H9 (cell line): ENCODE results near the gene MYRIP. TPM values are rescaled to one million over a fixed set of nuclear protein-coding genes. Genes with fewer than 3 reads are reported as not detected.

Experiments
- DNase-seq: peaks from one replicate; pipeline ENCODE4 v3.0.0-alpha.2; 2017
- H2AFZ ChIP-seq: one replicate; pipeline ENCODE4 v1.6.1; 2013; ENCODE audit warnings: mild to moderate bottlenecking, low read length, control low read depth, moderate library complexity
- H2AK5ac ChIP-seq: 2 replicates; pipeline ENCODE4 v1.6.1; 2013; ENCODE audit warnings: low read length, control low read depth, mixed read lengths; ENCODE audit not compliant: insufficient read length
- H2BK120ac ChIP-seq: one replicate; pipeline ENCODE4 v1.6.1; 2013; ENCODE audit warnings: low read depth, mild to moderate bottlenecking, low read length, control low read depth, inconsistent platforms; ENCODE audit not compliant: poor library complexity, severe bottlenecking
- H2BK12ac ChIP-seq: 2 replicates; pipeline ENCODE4 v1.6.1; 2013; ENCODE audit warnings: low read length, control low read depth, mixed read lengths, low read depth; ENCODE audit not compliant: insufficient read length
- H2BK15ac ChIP-seq: 2 replicates; pipeline ENCODE4 v1.6.1; 2013; ENCODE audit warnings: low read depth, low read length, control low read depth
- H2BK20ac ChIP-seq: one replicate; pipeline ENCODE4 v1.6.1; 2013; ENCODE audit warnings: low read depth, mild to moderate bottlenecking, low read length, control low read depth, inconsistent platforms; ENCODE audit not compliant: poor library complexity, severe bottlenecking
- H2BK5ac ChIP-seq: 2 replicates; pipeline ENCODE4 v1.6.1; 2013; ENCODE audit warnings: low read length, control low read depth, mixed read lengths; ENCODE audit not compliant: insufficient read length
- H3K14ac ChIP-seq: 2 replicates; pipeline ENCODE4 v1.6.1; 2013; ENCODE audit warnings: low read length, control low read depth; ENCODE audit not compliant: insufficient read depth
- H3K18ac ChIP-seq: 2 replicates; pipeline ENCODE4 v1.6.1; 2013; ENCODE audit warnings: low read depth, mild to moderate bottlenecking, mixed read lengths, low read length, control low read depth; ENCODE audit not compliant: insufficient read length
- H3K23ac ChIP-seq: 2 replicates; pipeline ENCODE4 v1.6.1; 2013; ENCODE audit warnings: low read length, control low read depth, mixed read lengths, low read depth; ENCODE audit not compliant: insufficient read length
- H3K23me2 ChIP-seq: 2 replicates; pipeline ENCODE4 v1.6.1; 2013; ENCODE audit warnings: low read depth, mild to moderate bottlenecking, mixed read lengths, low read length, control low read depth; ENCODE audit not compliant: insufficient read length, poor library complexity, severe bottlenecking
- H3K27ac ChIP-seq: 2 replicates; pipeline ENCODE4 v1.5.1; 2013; ENCODE audit warnings: low read length, control low read depth, mixed read lengths, low read depth; ENCODE audit not compliant: insufficient read length
- H3K27me3 ChIP-seq: 2 replicates; pipeline ENCODE4 v1.6.1; 2013; ENCODE audit warnings: low read length, control low read depth, inconsistent platforms; ENCODE audit not compliant: insufficient read depth
- H3K4ac ChIP-seq: 2 replicates; pipeline ENCODE4 v1.6.1; 2013; ENCODE audit warnings: low read depth, mild to moderate bottlenecking, control low read depth, inconsistent platforms, low read length, moderate library complexity
- H3K4me1 ChIP-seq: 2 replicates; pipeline ENCODE4 v1.6.1; 2013; ENCODE audit warnings: low read length, control low read depth, inconsistent platforms; ENCODE audit not compliant: insufficient read depth
- H3K4me2 ChIP-seq: 2 replicates; pipeline ENCODE4 v1.6.1; 2013; ENCODE audit warnings: low read length, control low read depth, mixed read lengths; ENCODE audit not compliant: insufficient read length, insufficient read depth
- H3K56ac ChIP-seq: 2 replicates; pipeline ENCODE4 v1.6.1; 2013; ENCODE audit warnings: low read depth, mild to moderate bottlenecking, mixed read lengths, low read length, control low read depth; ENCODE audit not compliant: insufficient read length
- H3K79me1 ChIP-seq: 2 replicates; pipeline ENCODE4 v1.6.1; 2013; ENCODE audit warnings: low read depth, mild to moderate bottlenecking, moderate library complexity, low read length, control low read depth, inconsistent platforms; ENCODE audit not compliant: insufficient read depth, poor library complexity, severe bottlenecking
- H3K79me2 ChIP-seq: 2 replicates; pipeline ENCODE4 v1.6.1; 2013; ENCODE audit warnings: low read length, control low read depth, inconsistent platforms; ENCODE audit not compliant: insufficient read depth
- H3K9ac ChIP-seq: 2 replicates; pipeline ENCODE4 v1.6.1; 2013; ENCODE audit warnings: low read length, control low read depth, mixed read lengths; ENCODE audit not compliant: insufficient read length; ENCODE audit errors: extremely low read depth
- H3K9me3 ChIP-seq: one replicate; pipeline ENCODE4 v1.6.1; 2013; ENCODE audit warnings: low read depth, low read length, inconsistent platforms; ENCODE audit not compliant: control insufficient read depth
- H3T11ph ChIP-seq: one replicate; pipeline ENCODE4 v1.6.1; 2013; ENCODE audit warnings: mild to moderate bottlenecking, low read length, control low read depth, inconsistent platforms
- H4K20me1 ChIP-seq: one replicate; pipeline ENCODE4 v1.6.1; 2013; ENCODE audit not compliant: control insufficient read depth, insufficient read length, insufficient read depth
- H4K5ac ChIP-seq: 2 replicates; pipeline ENCODE4 v1.6.1; 2013; ENCODE audit warnings: low read depth, mild to moderate bottlenecking, mixed read lengths, low read length, control low read depth; ENCODE audit not compliant: insufficient read length
- H4K8ac ChIP-seq: replicated peaks from 2 replicates; pipeline ENCODE4 v1.6.1; 2013; ENCODE audit warnings: low read length, control low read depth, mixed read lengths, low read depth; ENCODE audit not compliant: insufficient read length
- H4K91ac ChIP-seq: 2 replicates; pipeline ENCODE4 v1.6.1; 2013; ENCODE audit warnings: low read depth, mild to moderate bottlenecking, moderate library complexity, mixed read lengths, low read length, control low read depth; ENCODE audit not compliant: insufficient read length
- H3K27ac Mint-ChIP-seq, 3 experiments: 2 replicates in 2 of 3; 3 replicates in 1 of 3; pipeline ENCODE4 v1.8.0; 2020 to 2021; ENCODE audit warnings: mixed read lengths in 3 of 3, mild to moderate bottlenecking in 1 of 3, moderate library complexity in 1 of 3
- H3K27me3 Mint-ChIP-seq: 2 replicates; pipeline ENCODE4 v1.8.0; 2021; ENCODE audit warnings: low read depth, mild to moderate bottlenecking, moderate library complexity, mixed read lengths
- H3K36me3 Mint-ChIP-seq, 3 experiments: 2 replicates in 2 of 3; 3 replicates in 1 of 3; pipeline ENCODE4 v1.8.0; 2020 to 2021; ENCODE audit warnings: low read depth in 3 of 3, mixed read lengths in 3 of 3; ENCODE audit not compliant: insufficient read depth in 1 of 3
- H3K4me1 Mint-ChIP-seq, 2 experiments: 2 replicates each; pipeline ENCODE4 v1.8.0; 2020; ENCODE audit warnings: mixed read lengths in 2 of 2
- H3K4me3 Mint-ChIP-seq, 2 experiments: 2 replicates in 1 of 2; 3 replicates in 1 of 2; pipeline ENCODE4 v1.8.0; 2020 to 2021; ENCODE audit warnings: mild to moderate bottlenecking in 2 of 2, mixed read lengths in 2 of 2, moderate library complexity in 1 of 2
- H3K9me3 Mint-ChIP-seq, 2 experiments: 2 replicates in 1 of 2; 3 replicates in 1 of 2; pipeline ENCODE4 v1.8.0; 2020; ENCODE audit warnings: mild to moderate bottlenecking in 2 of 2, mixed read lengths in 2 of 2, moderate library complexity in 1 of 2
- WGBS: extraction: QIAGEN DNeasy Blood & Tissue Kit; methylation state at CpG from one replicate; pipeline ENCODE4 v1.1.7; 2013; ENCODE audit warnings: missing lambda C conversion rate, low lambda C conversion rate, mixed read lengths; ENCODE audit not compliant: insufficient read length; ENCODE audit errors: extremely low coverage; 5-methylcytosine and 5-hydroxymethylcytosine counted together
- total RNA-seq: library from RNA; stranded (reverse); gene quantifications from 2 replicates; pipeline ENCODE4 v1.2.1, GENCODE V29; 2021
- TF ChIP-seq, protein P1 (sequence below): fragments of 200-600 bp; sonication (generic); conservative IDR thresholded peaks from 3 replicates; pipeline ENCODE4 v1.8.0; 2021; ENCODE audit warnings: antibody characterized with exemption, mild to moderate bottlenecking

The MYRIP gene
- total RNA-seq, 1 experiment from 2014 or later, result 1.8 TPM

DNA sequence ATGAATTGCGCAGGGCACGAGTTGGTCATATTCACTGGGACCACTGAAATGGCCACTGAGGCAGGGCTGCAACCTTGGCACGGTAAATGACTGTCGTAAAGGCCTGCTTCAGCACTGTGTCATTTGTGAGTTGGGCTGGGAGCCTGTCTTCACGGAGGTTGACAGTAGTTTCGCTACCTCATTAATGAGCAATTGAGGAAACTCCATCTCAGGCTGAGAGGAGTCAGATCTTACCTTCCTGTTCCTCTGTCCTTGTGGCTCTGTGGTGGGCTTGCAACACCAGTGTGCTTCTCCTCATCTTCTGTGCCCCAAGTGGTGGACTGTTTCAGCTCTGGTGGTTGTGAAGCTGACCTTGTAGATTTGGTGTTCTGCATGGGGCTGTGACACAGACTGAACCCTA is 420.0 kb downstream of the MYRIP start:
- Histone ChIP-seq H4K5ac (no peak overlapping the region), H2BK12ac (no peak overlapping the region), H3K27ac (no peak overlapping the region), H3K23me2 (no peaks in the 10 kb centered on the region), H4K91ac (no peak overlapping the region), H4K8ac (no peak overlapping the region), H3K14ac (no peak overlapping the region), H2AFZ (no peak overlapping the region), H3K56ac (no peak overlapping the region), H3K9me3 (no peaks in the 10 kb centered on the region), H3T11ph (no peak overlapping the region), H3K18ac (no peak overlapping the region), H3K4ac (no peak overlapping the region), H3K4me1 (no peaks in the 10 kb centered on the region), H3K9ac (no peak overlapping the region), H2BK15ac (no peak overlapping the region), H3K27me3 (no peaks in the 10 kb centered on the region), H2AK5ac (no peak overlapping the region), H3K79me2 (no peaks in the 10 kb centered on the region), H2BK5ac (no peak overlapping the region), H3K4me2 (no peak overlapping the region), H2BK120ac (no peak overlapping the region), H4K20me1 (no peaks in the 10 kb centered on the region), H2BK20ac (no peak overlapping the region), H3K79me1 (no peaks in the 10 kb centered on the region), H3K23ac (no peak overlapping the region)
- no peak for DNase-seq
- Mint-ChIP-seq H3K4me3 (no peak overlapping the region), H3K27ac (no peak overlapping the region), H3K4me1 (no peaks in the 10 kb centered on the region), H3K36me3 (no peaks in the 10 kb centered on the region), H3K27me3 (no peaks in the 10 kb centered on the region; the same call in 1 of the 2 replicates), H3K9me3 (no peaks in the 10 kb centered on the region)
- no CpG with 5 or more reads among the region's 6 CpGs for WGBS
- TF ChIP-seq, protein P1, sequence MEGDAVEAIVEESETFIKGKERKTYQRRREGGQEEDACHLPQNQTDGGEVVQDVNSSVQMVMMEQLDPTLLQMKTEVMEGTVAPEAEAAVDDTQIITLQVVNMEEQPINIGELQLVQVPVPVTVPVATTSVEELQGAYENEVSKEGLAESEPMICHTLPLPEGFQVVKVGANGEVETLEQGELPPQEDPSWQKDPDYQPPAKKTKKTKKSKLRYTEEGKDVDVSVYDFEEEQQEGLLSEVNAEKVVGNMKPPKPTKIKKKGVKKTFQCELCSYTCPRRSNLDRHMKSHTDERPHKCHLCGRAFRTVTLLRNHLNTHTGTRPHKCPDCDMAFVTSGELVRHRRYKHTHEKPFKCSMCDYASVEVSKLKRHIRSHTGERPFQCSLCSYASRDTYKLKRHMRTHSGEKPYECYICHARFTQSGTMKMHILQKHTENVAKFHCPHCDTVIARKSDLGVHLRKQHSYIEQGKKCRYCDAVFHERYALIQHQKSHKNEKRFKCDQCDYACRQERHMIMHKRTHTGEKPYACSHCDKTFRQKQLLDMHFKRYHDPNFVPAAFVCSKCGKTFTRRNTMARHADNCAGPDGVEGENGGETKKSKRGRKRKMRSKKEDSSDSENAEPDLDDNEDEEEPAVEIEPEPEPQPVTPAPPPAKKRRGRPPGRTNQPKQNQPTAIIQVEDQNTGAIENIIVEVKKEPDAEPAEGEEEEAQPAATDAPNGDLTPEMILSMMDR, result no peak
